GM21619 (cell line): ENCODE results near the gene NOP9.

Source experiments
- ATAC-seq: cut with Tn5 transposase; IDR thresholded peaks from one replicate; pipeline ENCODE4 v1.9.1; 2021; ENCODE audit not compliant: unreplicated experiment

Gene NOP9

GRCh38 chr14:24280797-24281460, 18.7 kb upstream of the NOP9 start:
- ATAC-seq: no peak

- ATAC-seq: no peak
Observed at GRCh38 chr14:24281636-24282035, 18.0 kb upstream of the NOP9 start.

- ATAC-seq: no peak
Observed at GRCh38 chr14:24282736-24283135, 16.9 kb upstream of the NOP9 start.

GRCh38 chr14:24283796-24284460, 15.7 kb upstream of the NOP9 start:
- no peak for ATAC-seq

GRCh38 chr14:24284501-24285035, 15.1 kb upstream of the NOP9 start:
- no peak for ATAC-seq

GRCh38 chr14:24285351-24285750, 14.3 kb upstream of the NOP9 start:
- no peak for ATAC-seq

- ATAC-seq: no peak
Observed at GRCh38 chr14:24286996-24287395, 12.7 kb upstream of the NOP9 start.

GRCh38 chr14:24289649-24290280, 9.9 kb upstream of the NOP9 start:
- ATAC-seq: peak; percentile 91

- ATAC-seq: no peak
Observed at GRCh38 chr14:24290746-24291145, 8.9 kb upstream of the NOP9 start.

GRCh38 chr14:24291446-24292117, 8.1 kb upstream of the NOP9 start:
- ATAC-seq: no peak

- no peak for ATAC-seq
Observed at GRCh38 chr14:24292118-24292807, 7.4 kb upstream of the NOP9 start.

- ATAC-seq: no peak
Observed at GRCh38 chr14:24293525-24293924, 6.1 kb upstream of the NOP9 start.

GRCh38 chr14:24296341-24297157, 3.1 kb upstream of the NOP9 start:
- ATAC-seq: peak; percentile 35

- ATAC-seq: peak; percentile 21
Observed at GRCh38 chr14:24297190-24297964, 2.3 kb upstream of the NOP9 start.

- no peak for ATAC-seq
Observed at GRCh38 chr14:24298892-24299254, 777 bp upstream of the NOP9 start.

- no peak for ATAC-seq
Observed at GRCh38 chr14:24300326-24300980, 803 bp downstream of the NOP9 start.

- no peak for ATAC-seq
Observed at GRCh38 chr14:24304019-24304387, 4.4 kb downstream of the NOP9 start.

GRCh38 chr14:24307156-24307574, 7.5 kb downstream of the NOP9 start:
- ATAC-seq: no peak
